Measurements from ENCODE around the gene TAP2.
A peak's percentile ranks its signal among the peaks of the same experiment; 100 is the strongest.
"Not testable (repeated sequence)": the region's sequence is repeated elsewhere in the genome, so short reads cannot be mapped to it uniquely, and the experiment has no call there.

TAP2 gene

GRCh38 chr6:32838114-32838958 lies at the start of gene TAP2:
Gene TAP2 (minus strand): TSS chr6:32838739. CDS start chr6:32838233, 506 bp downstream.
- TF ChIP-seq POLR2A (IDR thresholded peaks at IDR 0.05; ENCODE audit: low read depth, low read length): peak; percentile 55; the same call in 1 of the 2 replicates
- FAIRE-seq: peak; percentile 64
- peak; percentile 83 for DNase-seq (ENCODE audit: insufficient read length, low spot score)

GRCh38 chr6:32887616-32888015 lies 49.1 kb upstream of the TAP2 start:
- DNase-seq (ENCODE audit: insufficient read length, low spot score): no peak
- TF ChIP-seq POLR2A (IDR thresholded peaks at IDR 0.05; ENCODE audit: low read depth, low read length): no peak
- FAIRE-seq: no peak

GRCh38 chr6:32886681-32887383 lies 48.3 kb upstream of the TAP2 start:
- FAIRE-seq (peak; percentile 91), DNase-seq (ENCODE audit: insufficient read length, low spot score) (peak; percentile 30)
- no peak for TF ChIP-seq POLR2A (IDR thresholded peaks at IDR 0.05; ENCODE audit: low read depth, low read length)

GRCh38 chr6:32885698-32886286 lies 47.3 kb upstream of the TAP2 start:
- FAIRE-seq: peak; percentile 38
- no peak for TF ChIP-seq POLR2A (IDR thresholded peaks at IDR 0.05; ENCODE audit: low read depth, low read length)
- DNase-seq (ENCODE audit: insufficient read length, low spot score): no peak

GRCh38 chr6:32883789-32884188 lies 45.2 kb upstream of the TAP2 start:
- no peak for TF ChIP-seq POLR2A (IDR thresholded peaks at IDR 0.05; ENCODE audit: low read depth, low read length)
- FAIRE-seq: no peak

GRCh38 chr6:32882879-32883250 lies 44.3 kb upstream of the TAP2 start:
- no peak for DNase-seq (ENCODE audit: insufficient read length, low spot score)
- FAIRE-seq: peak; percentile 78
- no peak for TF ChIP-seq POLR2A (IDR thresholded peaks at IDR 0.05; ENCODE audit: low read depth, low read length)

More at GRCh38 chr6:32883789-32884188, 45.2 kb upstream of the TAP2 start:
- DNase-seq (ENCODE audit: insufficient read length, low spot score): no peak

- not testable (repeated sequence) for FAIRE-seq; DNase-seq (ENCODE audit: insufficient read length, low spot score)
Observed at GRCh38 chr6:32880962-32881361, 42.4 kb upstream of the TAP2 start.

GRCh38 chr6:32879691-32880090 lies 41.2 kb upstream of the TAP2 start:
- DNase-seq (ENCODE audit: insufficient read length, low spot score) (no peak), FAIRE-seq (no peak)
- no peak for TF ChIP-seq POLR2A (IDR thresholded peaks at IDR 0.05; ENCODE audit: low read depth, low read length)

- no peak for TF ChIP-seq POLR2A (IDR thresholded peaks at IDR 0.05; ENCODE audit: low read depth, low read length)
- FAIRE-seq (no peak), DNase-seq (ENCODE audit: insufficient read length, low spot score) (no peak)
Observed at GRCh38 chr6:32876603-32877002, 38.1 kb upstream of the TAP2 start.

- not testable (repeated sequence) for DNase-seq (ENCODE audit: insufficient read length, low spot score); FAIRE-seq
Observed at GRCh38 chr6:32873947-32874346, 35.4 kb upstream of the TAP2 start.

GRCh38 chr6:32868257-32868788 lies 29.8 kb upstream of the TAP2 start:
- TF ChIP-seq POLR2A (IDR thresholded peaks at IDR 0.05; ENCODE audit: low read depth, low read length): no peak
- DNase-seq (ENCODE audit: insufficient read length, low spot score) (no peak), FAIRE-seq (peak; percentile 97)

- no peak for TF ChIP-seq POLR2A (IDR thresholded peaks at IDR 0.05; ENCODE audit: low read depth, low read length)
- no peak for FAIRE-seq
- DNase-seq (ENCODE audit: insufficient read length, low spot score): no peak
Observed at GRCh38 chr6:32867554-32868256, 29.2 kb upstream of the TAP2 start.

GRCh38 chr6:32867022-32867477 lies 28.5 kb upstream of the TAP2 start:
- FAIRE-seq: no peak
- TF ChIP-seq POLR2A (IDR thresholded peaks at IDR 0.05; ENCODE audit: low read depth, low read length): no peak
- DNase-seq (ENCODE audit: insufficient read length, low spot score): no peak

Measured in H54 (cell line).